ENCODE results near the gene GFRA1.

Gene GFRA1

DNA sequence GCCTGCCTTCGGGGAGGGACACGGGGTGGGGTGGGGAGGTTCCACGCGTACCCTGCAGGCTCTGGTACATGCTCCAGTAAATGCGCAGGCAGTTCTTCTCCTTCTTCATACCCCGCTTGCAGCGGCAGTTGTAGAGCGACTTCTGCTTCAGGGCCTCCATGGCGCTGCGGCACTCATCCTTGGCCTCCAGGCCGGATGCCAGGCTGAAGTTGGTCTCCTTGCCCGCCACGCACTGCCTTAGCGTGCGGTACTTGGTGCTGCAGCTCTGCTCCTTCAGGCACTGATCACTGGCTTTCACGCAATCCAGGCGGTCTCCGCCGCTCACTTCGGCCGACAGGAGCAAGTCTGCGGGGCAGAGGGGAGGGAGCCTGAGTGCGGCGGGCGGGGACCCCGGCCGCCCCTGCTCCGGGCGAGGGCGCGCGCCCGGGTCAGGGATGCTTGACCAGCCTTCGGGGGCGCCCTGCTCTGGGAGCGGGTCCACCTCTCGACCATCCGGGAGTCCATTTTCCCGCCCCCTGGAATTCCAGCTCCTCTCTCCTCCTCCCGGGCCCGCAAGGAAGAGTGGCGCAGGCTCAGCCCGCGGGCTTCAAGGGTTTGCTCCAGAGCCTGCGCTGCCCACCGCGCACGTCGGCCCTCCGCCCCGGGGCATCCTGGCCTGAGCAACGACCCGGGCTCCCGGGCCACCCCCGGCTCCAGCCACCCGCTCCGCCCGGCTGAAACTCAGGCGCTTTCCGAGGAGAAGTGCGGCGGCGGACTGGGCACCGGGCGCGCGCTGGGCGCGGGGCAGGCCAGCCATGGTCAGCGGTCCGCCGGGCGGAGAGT lies 2.0 kb downstream of the GFRA1 start:
- DNase-seq (ENCODE audit: low read depth in 2 of 2): no peak

GRCh38 chr10:116270126-116270770 lies 2.8 kb downstream of the GFRA1 start:
- DNase-seq (ENCODE audit: low read depth in 2 of 2): no peak

DNA sequence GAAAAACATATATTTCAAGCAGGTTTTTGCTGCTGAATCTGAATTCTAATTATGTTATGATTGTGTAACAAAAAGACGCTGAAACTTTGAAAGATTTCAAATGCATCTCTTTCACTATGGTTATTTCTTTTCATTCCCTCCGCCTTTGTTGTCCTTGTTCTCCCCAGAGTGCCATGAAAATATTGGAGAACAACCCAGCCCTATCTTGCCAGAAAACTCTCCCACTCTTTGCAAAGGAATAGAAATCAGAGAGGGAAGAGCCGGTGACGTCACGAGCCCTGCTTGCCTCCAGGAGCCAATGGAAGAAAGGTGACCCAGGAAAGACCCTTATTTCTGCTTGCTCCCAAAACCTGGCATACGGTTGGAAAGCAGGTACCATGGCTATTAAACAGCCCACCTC lies 3.4 kb downstream of the GFRA1 start:
- DNase-seq (ENCODE audit: low read depth in 2 of 2): no peak

- DNase-seq (ENCODE audit: low read depth in 2 of 2): no peak
Measured at GRCh38 chr10:116268976-116269375, 4.0 kb downstream of the GFRA1 start.

GRCh38 chr10:116265686-116266085 lies 7.3 kb downstream of the GFRA1 start:
- DNase-seq (ENCODE audit: low read depth in 2 of 2): no peak

- DNase-seq (ENCODE audit: low read depth in 2 of 2): no peak
Measured at GRCh38 chr10:116263870-116264655, 8.9 kb downstream of the GFRA1 start.

DNA sequence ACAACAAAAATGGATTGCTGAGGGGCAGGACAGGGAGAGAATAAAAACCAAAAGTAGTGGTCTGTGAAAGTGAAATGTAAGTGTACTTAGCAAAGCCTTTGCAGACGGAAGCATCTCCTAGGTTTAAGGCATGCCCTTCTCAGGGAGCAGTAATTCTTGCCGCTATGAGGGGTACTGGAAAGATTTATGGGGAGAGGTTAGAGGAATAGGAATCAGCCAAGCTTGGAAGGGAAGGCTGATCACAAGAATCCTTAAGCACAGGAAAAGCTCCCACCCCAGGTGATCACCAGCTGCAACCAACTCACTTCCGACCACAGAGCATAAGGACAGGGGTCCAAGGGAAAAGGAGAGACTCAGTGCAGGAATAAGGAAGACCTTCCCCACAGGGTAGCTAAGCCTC lies 10.3 kb downstream of the GFRA1 start:
- no peak for DNase-seq (ENCODE audit: low read depth in 2 of 2)

- no peak for DNase-seq (ENCODE audit: low read depth in 2 of 2)
Measured at GRCh38 chr10:116260599-116260998, 12.4 kb downstream of the GFRA1 start.

- DNase-seq (ENCODE audit: low read depth in 2 of 2): no peak
Measured at GRCh38 chr10:116259638-116260037, 13.4 kb downstream of the GFRA1 start.

GRCh38 chr10:116257785-116258184 lies 15.2 kb downstream of the GFRA1 start:
- DNase-seq (ENCODE audit: low read depth in 2 of 2): no peak

GRCh38 chr10:116256752-116257259 lies 16.2 kb downstream of the GFRA1 start:
- DNase-seq (ENCODE audit: low read depth in 2 of 2): no peak

DNA sequence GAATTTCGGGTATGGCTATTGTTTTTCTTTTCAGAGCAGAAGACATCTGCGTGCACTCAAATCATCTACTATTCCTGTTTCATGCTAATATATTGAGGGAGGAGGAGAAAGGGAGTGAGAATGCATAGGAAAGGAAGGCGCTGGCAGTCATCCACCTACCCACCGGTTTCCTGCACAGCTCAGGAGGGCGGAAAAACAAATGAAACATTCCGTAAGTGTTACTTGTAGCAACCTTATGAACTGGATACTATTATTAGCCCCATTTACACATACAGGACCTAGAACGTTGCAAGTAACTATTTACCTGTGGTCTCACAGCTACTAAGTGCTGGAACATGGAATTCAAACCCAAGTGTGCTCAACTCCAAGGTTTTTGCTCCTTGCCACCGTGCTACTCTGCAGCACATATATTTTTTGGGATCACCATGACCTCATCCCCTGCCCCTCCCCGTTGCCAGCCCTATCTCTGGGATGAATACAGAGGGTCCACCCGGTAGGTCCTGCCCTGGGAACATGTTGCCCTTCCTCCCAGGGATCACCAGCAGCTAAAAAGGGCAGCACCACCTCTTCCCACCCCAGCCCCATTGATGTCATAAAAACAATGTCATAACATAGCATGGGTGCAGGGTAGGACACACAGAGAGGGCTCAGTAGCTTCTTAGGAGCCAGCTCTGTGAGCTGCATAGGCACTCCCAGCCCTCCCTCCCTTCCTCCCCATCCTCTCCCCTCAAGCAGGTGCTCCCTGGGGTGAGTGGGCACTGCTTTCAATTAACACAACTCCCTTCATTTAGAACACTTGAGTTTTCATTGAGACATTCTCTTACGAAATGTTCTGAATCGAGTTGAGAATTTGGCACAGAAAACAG lies 16.9 kb downstream of the GFRA1 start:
- DNase-seq (ENCODE audit: low read depth in 2 of 2): no peak

GRCh38 chr10:116254422-116255155 lies 18.4 kb downstream of the GFRA1 start:
- no peak for DNase-seq (ENCODE audit: low read depth in 2 of 2)

GRCh38 chr10:116253716-116254115 lies 19.3 kb downstream of the GFRA1 start:
- DNase-seq (ENCODE audit: low read depth in 2 of 2): no peak

GRCh38 chr10:116251602-116252395 lies 21.2 kb downstream of the GFRA1 start:
- no peak for DNase-seq (ENCODE audit: low read depth in 2 of 2)

DNA sequence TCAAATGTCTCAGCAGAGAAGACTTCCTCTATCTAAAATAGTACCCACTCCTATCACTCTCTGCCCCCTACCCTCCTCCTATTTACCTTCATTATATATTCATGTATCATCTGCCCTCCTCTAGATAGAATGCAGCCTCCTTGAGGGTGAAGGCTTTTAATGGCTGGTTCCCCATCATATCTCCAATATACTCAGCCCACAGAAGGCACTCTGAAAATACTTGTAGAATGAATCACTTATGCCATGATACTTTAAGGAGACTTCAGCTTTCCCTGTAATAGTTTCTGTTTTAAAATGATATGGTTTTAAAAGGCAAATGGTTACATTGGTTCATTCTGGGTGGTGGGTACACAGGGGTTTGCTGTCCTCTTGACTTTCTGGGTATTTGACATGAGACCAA lies 25.3 kb downstream of the GFRA1 start:
- DNase-seq (ENCODE audit: low read depth in 2 of 2): no peak

- DNase-seq (ENCODE audit: low read depth in 2 of 2): no peak
Measured at GRCh38 chr10:116246263-116246662, 26.7 kb downstream of the GFRA1 start.

- DNase-seq (ENCODE audit: low read depth in 2 of 2): no peak
Measured at GRCh38 chr10:116245156-116245555, 27.9 kb downstream of the GFRA1 start.

DNA sequence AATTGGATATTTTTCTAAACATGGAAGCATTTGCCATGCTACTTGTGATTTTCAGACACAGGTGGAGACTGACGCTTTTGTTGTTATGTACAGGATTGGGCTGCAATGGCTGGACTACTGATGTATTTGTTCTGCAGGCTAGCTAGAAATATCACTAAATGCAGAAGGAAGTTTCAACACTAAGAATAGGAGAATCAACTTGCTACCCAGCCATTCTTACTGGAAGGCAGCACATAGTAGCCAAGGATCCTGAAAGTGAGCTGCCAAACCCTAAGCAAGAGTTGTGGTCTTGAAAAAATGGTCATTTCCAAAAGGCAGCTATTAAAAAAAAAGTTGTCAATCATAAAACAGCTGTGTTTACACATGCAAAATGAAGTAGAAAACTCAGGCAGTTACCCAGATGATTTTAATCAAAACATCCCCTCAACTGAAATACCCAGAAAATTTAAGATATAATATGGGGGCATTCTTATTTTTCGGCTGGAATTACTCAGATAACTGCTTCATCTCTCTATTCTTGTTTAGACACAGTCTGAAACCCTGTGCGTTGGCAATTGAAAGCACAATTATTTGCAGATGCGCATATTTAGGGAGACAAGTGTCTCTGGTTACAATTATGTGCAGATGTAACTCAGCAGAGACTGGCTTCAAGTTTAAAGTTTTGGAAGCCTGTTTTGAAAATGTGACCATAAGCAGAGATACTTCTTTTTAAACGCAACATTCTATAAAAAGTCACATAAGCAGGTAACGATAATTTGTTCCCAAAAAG lies 31.2 kb downstream of the GFRA1 start:
- no peak for DNase-seq (ENCODE audit: low read depth in 2 of 2)

Measured in stimulated activated CD8-positive, alpha-beta memory T cell treated with anti-CD3 and anti-CD28 coated beads, Interleukin-7, amount 100 ng/mL, for 4 hours (primary cell).